Liver (tissue), 3 donors: ENCODE data around the gene TIMMDC1.

Experiments used
- EGR1 ChIP-seq, 2 donors: IDR thresholded peaks; 2 replicates each; pipeline ENCODE4 v1.6.1; 2016 to 2018; ENCODE audit warnings: antibody characterized with exemption in 2 of 2, low read depth in 2 of 2
- GABPA ChIP-seq, 2 donors: IDR thresholded peaks in 1 of 2; conservative IDR thresholded peaks in 1 of 2; 2 replicates each; pipeline ENCODE4 v1.6.1; 2016; ENCODE audit warnings: antibody characterized with exemption in 2 of 2, mild to moderate bottlenecking in 1 of 2, moderate library complexity in 1 of 2
- JUND ChIP-seq, 2 donors: IDR thresholded peaks; 2 replicates each; pipeline ENCODE4 v1.6.1; 2016; ENCODE audit warnings: antibody characterized with exemption in 2 of 2
- NR2F2 ChIP-seq: IDR thresholded peaks from 2 replicates; pipeline ENCODE4 v1.6.1; 2016; ENCODE audit warnings: antibody characterized with exemption
- RAD21 ChIP-seq, 2 donors: IDR thresholded peaks; 2 replicates each; pipeline ENCODE4 v1.6.1; 2016; ENCODE audit warnings: antibody characterized with exemption in 2 of 2, mild to moderate bottlenecking in 2 of 2
- RXRA ChIP-seq, 2 donors: IDR thresholded peaks; 2 replicates each; pipeline ENCODE4 v1.6.1; 2017 to 2018; ENCODE audit warnings: antibody characterized with exemption in 2 of 2, mild to moderate bottlenecking in 1 of 2
- SP1 ChIP-seq: IDR thresholded peaks from 2 replicates; pipeline ENCODE4 v1.6.1; 2018; ENCODE audit warnings: antibody characterized with exemption, mild to moderate bottlenecking
- TAF1 ChIP-seq: conservative IDR thresholded peaks from 2 replicates; pipeline ENCODE4 v1.6.1; 2016; ENCODE audit warnings: antibody characterized with exemption, mild to moderate bottlenecking
- YY1 ChIP-seq: IDR thresholded peaks from 2 replicates; pipeline ENCODE4 v1.6.1; 2016; ENCODE audit warnings: antibody characterized with exemption, mild to moderate bottlenecking
- TF ChIP-seq, protein P1 (sequence below): fragments of 150-350 bp; IDR thresholded peaks from 2 replicates; pipeline ENCODE4 v1.5.1; 2017; ENCODE audit warnings: improper control_type of control experiment, low read depth, low read length; ENCODE audit not compliant: missing input control
- TF ChIP-seq, protein P2 (sequence below): IDR thresholded peaks from 2 replicates; pipeline ENCODE4 v1.6.1; 2016; ENCODE audit warnings: antibody characterized with exemption
- TF ChIP-seq, protein P3 (sequence below): IDR thresholded peaks from 2 replicates; pipeline ENCODE4 v1.6.1; 2016; ENCODE audit warnings: antibody characterized with exemption
- TF ChIP-seq, protein P4 (sequence below): IDR thresholded peaks from 2 replicates; pipeline ENCODE4 v1.6.1; 2016; ENCODE audit warnings: antibody characterized with exemption
- TF ChIP-seq, protein P5 (sequence below): IDR thresholded peaks from 2 replicates; pipeline ENCODE4 v1.6.1; 2016; ENCODE audit warnings: antibody characterized with exemption, mild to moderate bottlenecking
- donor health status: healthy.
- donor health status: healthy.

DNA sequence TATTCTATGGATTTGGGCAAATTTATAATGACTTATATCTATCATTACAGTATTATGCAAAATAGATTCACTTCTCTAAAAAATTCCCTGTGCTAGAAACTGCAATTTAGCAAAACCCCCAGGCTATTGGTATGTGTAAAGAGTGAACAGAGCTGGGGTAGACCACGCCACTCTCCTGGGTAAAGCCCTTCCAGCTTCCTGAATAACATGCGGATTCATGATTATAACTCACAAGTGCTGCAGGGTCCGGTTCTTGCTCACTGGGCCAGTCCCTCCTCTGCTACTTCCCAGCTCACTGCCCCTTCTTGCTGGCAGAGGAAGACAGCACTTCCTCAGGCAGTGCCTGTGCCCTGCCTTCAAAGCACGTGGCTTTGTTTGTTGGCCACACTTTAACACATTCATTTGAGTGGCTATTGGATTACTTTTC is 57.0 kb downstream of the TIMMDC1 start:
- TF ChIP-seq, protein P1, sequence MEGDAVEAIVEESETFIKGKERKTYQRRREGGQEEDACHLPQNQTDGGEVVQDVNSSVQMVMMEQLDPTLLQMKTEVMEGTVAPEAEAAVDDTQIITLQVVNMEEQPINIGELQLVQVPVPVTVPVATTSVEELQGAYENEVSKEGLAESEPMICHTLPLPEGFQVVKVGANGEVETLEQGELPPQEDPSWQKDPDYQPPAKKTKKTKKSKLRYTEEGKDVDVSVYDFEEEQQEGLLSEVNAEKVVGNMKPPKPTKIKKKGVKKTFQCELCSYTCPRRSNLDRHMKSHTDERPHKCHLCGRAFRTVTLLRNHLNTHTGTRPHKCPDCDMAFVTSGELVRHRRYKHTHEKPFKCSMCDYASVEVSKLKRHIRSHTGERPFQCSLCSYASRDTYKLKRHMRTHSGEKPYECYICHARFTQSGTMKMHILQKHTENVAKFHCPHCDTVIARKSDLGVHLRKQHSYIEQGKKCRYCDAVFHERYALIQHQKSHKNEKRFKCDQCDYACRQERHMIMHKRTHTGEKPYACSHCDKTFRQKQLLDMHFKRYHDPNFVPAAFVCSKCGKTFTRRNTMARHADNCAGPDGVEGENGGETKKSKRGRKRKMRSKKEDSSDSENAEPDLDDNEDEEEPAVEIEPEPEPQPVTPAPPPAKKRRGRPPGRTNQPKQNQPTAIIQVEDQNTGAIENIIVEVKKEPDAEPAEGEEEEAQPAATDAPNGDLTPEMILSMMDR = no peak
- no peak for TF ChIP-seq EGR1 (IDR thresholded peaks at IDR 0.05; ENCODE audit: low read depth in 2 of 2)
- TF ChIP-seq GABPA (IDR thresholded peaks at IDR 0.05 in 1 of 2, conservative IDR thresholded peaks at IDR 0.05 in 1 of 2) = no peak
- TF ChIP-seq, protein P2, sequence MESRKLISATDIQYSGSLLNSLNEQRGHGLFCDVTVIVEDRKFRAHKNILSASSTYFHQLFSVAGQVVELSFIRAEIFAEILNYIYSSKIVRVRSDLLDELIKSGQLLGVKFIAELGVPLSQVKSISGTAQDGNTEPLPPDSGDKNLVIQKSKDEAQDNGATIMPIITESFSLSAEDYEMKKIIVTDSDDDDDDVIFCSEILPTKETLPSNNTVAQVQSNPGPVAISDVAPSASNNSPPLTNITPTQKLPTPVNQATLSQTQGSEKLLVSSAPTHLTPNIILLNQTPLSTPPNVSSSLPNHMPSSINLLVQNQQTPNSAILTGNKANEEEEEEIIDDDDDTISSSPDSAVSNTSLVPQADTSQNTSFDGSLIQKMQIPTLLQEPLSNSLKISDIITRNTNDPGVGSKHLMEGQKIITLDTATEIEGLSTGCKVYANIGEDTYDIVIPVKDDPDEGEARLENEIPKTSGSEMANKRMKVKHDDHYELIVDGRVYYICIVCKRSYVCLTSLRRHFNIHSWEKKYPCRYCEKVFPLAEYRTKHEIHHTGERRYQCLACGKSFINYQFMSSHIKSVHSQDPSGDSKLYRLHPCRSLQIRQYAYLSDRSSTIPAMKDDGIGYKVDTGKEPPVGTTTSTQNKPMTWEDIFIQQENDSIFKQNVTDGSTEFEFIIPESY = no peak
- TF ChIP-seq, protein P3, sequence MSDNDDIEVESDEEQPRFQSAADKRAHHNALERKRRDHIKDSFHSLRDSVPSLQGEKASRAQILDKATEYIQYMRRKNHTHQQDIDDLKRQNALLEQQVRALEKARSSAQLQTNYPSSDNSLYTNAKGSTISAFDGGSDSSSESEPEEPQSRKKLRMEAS = no peak
- TF ChIP-seq RAD21 (IDR thresholded peaks at IDR 0.05) = no peak
- TF ChIP-seq YY1 = no peak
- TF ChIP-seq SP1 = no peak
- TF ChIP-seq JUND (IDR thresholded peaks at IDR 0.05) = no peak
- no peak for TF ChIP-seq TAF1
- TF ChIP-seq, protein P4, sequence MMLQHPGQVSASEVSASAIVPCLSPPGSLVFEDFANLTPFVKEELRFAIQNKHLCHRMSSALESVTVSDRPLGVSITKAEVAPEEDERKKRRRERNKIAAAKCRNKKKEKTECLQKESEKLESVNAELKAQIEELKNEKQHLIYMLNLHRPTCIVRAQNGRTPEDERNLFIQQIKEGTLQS = no peak
- TF ChIP-seq, protein P5, sequence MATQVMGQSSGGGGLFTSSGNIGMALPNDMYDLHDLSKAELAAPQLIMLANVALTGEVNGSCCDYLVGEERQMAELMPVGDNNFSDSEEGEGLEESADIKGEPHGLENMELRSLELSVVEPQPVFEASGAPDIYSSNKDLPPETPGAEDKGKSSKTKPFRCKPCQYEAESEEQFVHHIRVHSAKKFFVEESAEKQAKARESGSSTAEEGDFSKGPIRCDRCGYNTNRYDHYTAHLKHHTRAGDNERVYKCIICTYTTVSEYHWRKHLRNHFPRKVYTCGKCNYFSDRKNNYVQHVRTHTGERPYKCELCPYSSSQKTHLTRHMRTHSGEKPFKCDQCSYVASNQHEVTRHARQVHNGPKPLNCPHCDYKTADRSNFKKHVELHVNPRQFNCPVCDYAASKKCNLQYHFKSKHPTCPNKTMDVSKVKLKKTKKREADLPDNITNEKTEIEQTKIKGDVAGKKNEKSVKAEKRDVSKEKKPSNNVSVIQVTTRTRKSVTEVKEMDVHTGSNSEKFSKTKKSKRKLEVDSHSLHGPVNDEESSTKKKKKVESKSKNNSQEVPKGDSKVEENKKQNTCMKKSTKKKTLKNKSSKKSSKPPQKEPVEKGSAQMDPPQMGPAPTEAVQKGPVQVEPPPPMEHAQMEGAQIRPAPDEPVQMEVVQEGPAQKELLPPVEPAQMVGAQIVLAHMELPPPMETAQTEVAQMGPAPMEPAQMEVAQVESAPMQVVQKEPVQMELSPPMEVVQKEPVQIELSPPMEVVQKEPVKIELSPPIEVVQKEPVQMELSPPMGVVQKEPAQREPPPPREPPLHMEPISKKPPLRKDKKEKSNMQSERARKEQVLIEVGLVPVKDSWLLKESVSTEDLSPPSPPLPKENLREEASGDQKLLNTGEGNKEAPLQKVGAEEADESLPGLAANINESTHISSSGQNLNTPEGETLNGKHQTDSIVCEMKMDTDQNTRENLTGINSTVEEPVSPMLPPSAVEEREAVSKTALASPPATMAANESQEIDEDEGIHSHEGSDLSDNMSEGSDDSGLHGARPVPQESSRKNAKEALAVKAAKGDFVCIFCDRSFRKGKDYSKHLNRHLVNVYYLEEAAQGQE = no peak
- TF ChIP-seq NR2F2 = no peak
- no peak for TF ChIP-seq RXRA (IDR thresholded peaks at IDR 0.05)
